ENCODE measurements around the gene SLC25A13.

GRCh38 chr7:96202102-96202501 lies 119.8 kb downstream of the SLC25A13 start:
- no peak for TF ChIP-seq IRF2 (CRISPR knock-in tag; IDR thresholded peaks at IDR 0.05; ENCODE audit: borderline replicate concordance, low read depth)
- TF ChIP-seq NR1H2 (CRISPR knock-in tag; IDR thresholded peaks at IDR 0.05), result no peak
- no peak for TF ChIP-seq SP1 (CRISPR knock-in tag; conservative IDR thresholded peaks at IDR 0.05)
- no peak for TF ChIP-seq CTCF (IDR thresholded peaks at IDR 0.05)
- no peak for TF ChIP-seq ERG (CRISPR knock-in tag; IDR thresholded peaks at IDR 0.05)
- TF ChIP-seq ZNF232 (CRISPR knock-in tag; IDR thresholded peaks at IDR 0.05), result no peak
- no peak for TF ChIP-seq ZBTB21 (CRISPR knock-in tag; IDR thresholded peaks at IDR 0.05; ENCODE audit: borderline replicate concordance)
- no peak for TF ChIP-seq ATF2 (CRISPR knock-in tag; IDR thresholded peaks at IDR 0.05; ENCODE audit: borderline replicate concordance, low read depth)
- TF ChIP-seq NR3C1 (CRISPR knock-in tag; conservative IDR thresholded peaks at IDR 0.05; ENCODE audit: low read depth), result no peak
- TF ChIP-seq CBFB (CRISPR knock-in tag; IDR thresholded peaks at IDR 0.05; ENCODE audit: low read depth), result no peak
- no peak for TF ChIP-seq ESRRA (CRISPR knock-in tag; IDR thresholded peaks at IDR 0.05; ENCODE audit: borderline replicate concordance)
- no peak for TF ChIP-seq NFE2L1 (CRISPR knock-in tag; IDR thresholded peaks at IDR 0.05)
- no peak for TF ChIP-seq ZNF512 (CRISPR knock-in tag; IDR thresholded peaks at IDR 0.05; ENCODE audit: borderline replicate concordance)
